Right cardiac atrium (tissue), 5 donors: ENCODE data around the gene ITGB7. TPM values are rescaled to one million over a fixed set of nuclear protein-coding genes. Genes with fewer than 3 reads are reported as not detected.

Experiments
- ATAC-seq, 2 donors: fragments of 200-7000 bp; cut with Tn5 transposase; one replicate each; pipeline versions ENCODE4 v1.8.0 to v1.9.1; 2020; ENCODE audit warnings: moderate library complexity in 2 of 2, mild to moderate bottlenecking in 1 of 2
- DNase-seq, 3 donors: peaks; one replicate each; pipeline ENCODE4 v3.0.0-alpha.2; 2020
- H3K27ac ChIP-seq: one replicate; pipeline ENCODE4 v1.5.1; 2013; ENCODE audit warnings: mild to moderate bottlenecking, low read length, control low read depth, moderate library complexity
- H3K27me3 ChIP-seq: one replicate; pipeline ENCODE4 v1.6.1; 2013; ENCODE audit not compliant: control insufficient read depth, insufficient read depth
- H3K4me1 ChIP-seq: one replicate; pipeline ENCODE4 v1.6.1; 2013; ENCODE audit warnings: low read length; ENCODE audit not compliant: control insufficient read depth, insufficient read depth
- H3K4me3 ChIP-seq: one replicate; pipeline ENCODE4 v1.5.1; 2013; ENCODE audit warnings: low read length, control low read depth
- H3K9me3 ChIP-seq: one replicate; pipeline ENCODE4 v1.6.1; 2013; ENCODE audit warnings: low read length; ENCODE audit not compliant: control insufficient read depth
- WGBS: extraction: QIAGEN DNeasy Blood & Tissue Kit; methylation state at CpG from one replicate; pipeline ENCODE4 v1.1.7; 2013; 5-methylcytosine and 5-hydroxymethylcytosine counted together
- intact Hi-C, 4 donors: fragments of 100-400 bp; cut with DNase I; formaldehyde crosslinking; loops; one replicate each; pipeline versions ENCODE4 v1.11.0 to v1.14.0; 2022 to 2023
- polyA plus RNA-seq: library from polyadenylated mRNA; stranded (reverse); fragments of 200-250 nt; gene quantifications from one replicate; pipeline ENCODE4 v1.2.3, GENCODE V29; 2013
- total RNA-seq, 4 donors: library from RNA; stranded (reverse); fragmentation: NEBNext Ultra II Directional; extraction: Animal tissue kit (Norgen Biotek cat#: 25700); gene quantifications; one replicate each; pipeline ENCODE4 v1.2.1, GENCODE V29; 2021
- donor health status: healthy with polysubstance abuse.
- donor health status: DM: no; HTN: yes; CAD: no.
- donor health status: DM: no; HTN: no; CAD: no.
- donor health status: DM: no; HTN: yes; CAD: no; lungs with severe emphysema.
- donor health status: DM: yes; HTN: yes; CAD: no.

Gene ITGB7
- total and polyA plus RNA-seq, 5 donors, result 0.45 to 2.8 (median 0.97) TPM

GRCh38 chr12:53222170-53222721 is 15.2 kb upstream of the ITGB7 start:
- peaks cover 8% of the 10 kb centered on the region for H3K4me1 ChIP-seq
- intact Hi-C loops, result no loop called here
- H3K27me3 ChIP-seq, result no peaks in the 10 kb centered on the region
- 49% methylated on average over 5 of the region's 5 CpGs for WGBS
- peak overlapping the region; percentile 93 for H3K4me3 ChIP-seq
- no peak for ATAC-seq
- peak overlapping the region; percentile 95 for H3K27ac ChIP-seq
- DNase-seq, result peak in 1 of 3 donors; percentile 40
- no peaks in the 10 kb centered on the region for H3K9me3 ChIP-seq

- DNase-seq, result peak; percentile 78 to 95 (median 92)
- peak; percentile 62 to 69 for ATAC-seq
- Histone ChIP-seq H3K9me3 (no peaks in the 10 kb centered on the region), H3K27me3 (no peaks in the 10 kb centered on the region), H3K27ac (peak overlapping the region; percentile 95), H3K4me1 (peaks cover 8% of the 10 kb centered on the region), H3K4me3 (peak overlapping the region; percentile 93)
- WGBS, result under 1% methylated on average over 72 of the region's 72 CpGs
- intact Hi-C loops, result no loop called here
These were observed 14.4 kb upstream of the ITGB7 start for GRCh38 chr12:53221203-53222080.

GRCh38 chr12:53220694-53221202 is 13.7 kb upstream of the ITGB7 start:
- ATAC-seq (peak; percentile 91 to 92), DNase-seq (peak; percentile 93 to 98 (median 98))
- WGBS, result under 1% methylated on average over 42 of the region's 42 CpGs
- H3K4me1 ChIP-seq, result peaks cover 11% of the 10 kb centered on the region
- H3K27ac ChIP-seq, result peak overlapping the region; percentile 95
- no peaks in the 10 kb centered on the region for H3K9me3 ChIP-seq
- H3K4me3 ChIP-seq, result peak overlapping the region; percentile 93
- intact Hi-C loops, result no loop called here
- H3K27me3 ChIP-seq, result no peaks in the 10 kb centered on the region

GRCh38 chr12:53219956-53220693 is 13.1 kb upstream of the ITGB7 start:
- H3K4me1 ChIP-seq, result peaks cover 13% of the 10 kb centered on the region
- H3K27me3 ChIP-seq, result no peaks in the 10 kb centered on the region
- WGBS, result under 1% methylated on average over 52 of the region's 53 CpGs
- DNase-seq, result peak; percentile 68 to 92 (median 88)
- H3K4me3 ChIP-seq, result peak overlapping the region; percentile 93
- ATAC-seq, result peak; percentile 17 to 22
- H3K27ac ChIP-seq, result peak overlapping the region; percentile 63
- H3K9me3 ChIP-seq, result no peaks in the 10 kb centered on the region
- intact Hi-C loops, result loop anchor here in 1 of 4 donors (5.0 kb wide), 1 partner anchor 32 kb away; a partner anchor contains a TSS

- H3K4me3 ChIP-seq, result peak overlapping the region; percentile 93
- DNase-seq (peak; percentile 58 to 87 (median 83)), ATAC-seq (peak in 1 of 2 donors; percentile 4)
- H3K27me3 ChIP-seq, result no peaks in the 10 kb centered on the region
- 7% methylated on average over 27 of the region's 27 CpGs for WGBS
- intact Hi-C loops, result loop anchor here in 1 of 4 donors (5.0 kb wide), 1 partner anchor 33 kb away; a partner anchor contains a TSS
- H3K27ac ChIP-seq, result peak overlapping the region; percentile 56
- no peaks in the 10 kb centered on the region for H3K9me3 ChIP-seq
- peaks cover 16% of the 10 kb centered on the region for H3K4me1 ChIP-seq
These were observed 12.4 kb upstream of the ITGB7 start for GRCh38 chr12:53219292-53219955.

GRCh38 chr12:53218551-53219291 is 11.7 kb upstream of the ITGB7 start:
- intact Hi-C loops, result loop anchor here in 1 of 4 donors (5.0 kb wide), 1 partner anchor 34 kb away; a partner anchor contains a TSS
- peak overlapping the region; percentile 77 for H3K27ac ChIP-seq
- DNase-seq (peak in 2 of 3 donors; percentile 86 to 90), ATAC-seq (peak in 1 of 2 donors; percentile 6)
- no peaks in the 10 kb centered on the region for H3K9me3 ChIP-seq
- 36% methylated on average over 30 of the region's 30 CpGs for WGBS
- H3K4me3 ChIP-seq, result peak overlapping the region; percentile 93
- H3K4me1 ChIP-seq, result peaks cover 15% of the 10 kb centered on the region
- no peaks in the 10 kb centered on the region for H3K27me3 ChIP-seq

- H3K9me3 ChIP-seq, result no peaks in the 10 kb centered on the region
- peaks cover 11% of the 10 kb centered on the region for H3K4me1 ChIP-seq
- peak in 1 of 3 donors; percentile 70 for DNase-seq
- peak overlapping the region; percentile 77 for H3K27ac ChIP-seq
- no peak for ATAC-seq
- 27% methylated on average over 3 of the region's 3 CpGs for WGBS
- intact Hi-C loops, result loop anchor here in 1 of 4 donors (5.0 kb wide), 1 partner anchor 34 kb away; a partner anchor contains a TSS
- peak overlapping the region; percentile 93 for H3K4me3 ChIP-seq
- H3K27me3 ChIP-seq, result no peaks in the 10 kb centered on the region
These were observed 10.9 kb upstream of the ITGB7 start for GRCh38 chr12:53217931-53218307.

GRCh38 chr12:53217051-53217930 is 10.2 kb upstream of the ITGB7 start:
- Histone ChIP-seq H3K9me3 (no peaks in the 10 kb centered on the region), H3K4me3 (no peak overlapping the region), H3K4me1 (peaks cover 10% of the 10 kb centered on the region), H3K27ac (peak overlapping the region; percentile 77), H3K27me3 (no peaks in the 10 kb centered on the region)
- no peak for ATAC-seq
- 53% methylated on average over 19 of the region's 19 CpGs for WGBS
- peak; percentile 60 to 80 (median 79) for DNase-seq
- intact Hi-C loops, result loop anchor here in 1 of 4 donors (5.0 kb wide), 1 partner anchor 35 kb away; a partner anchor contains a TSS

- H3K27ac ChIP-seq, result peak overlapping the region; percentile 57
- H3K4me1 ChIP-seq, result peaks cover 10% of the 10 kb centered on the region
- peak in 1 of 3 donors; percentile 39 for DNase-seq
- intact Hi-C loops, result loop anchor here in 1 of 4 donors (5.0 kb wide), 1 partner anchor 37 kb away; a partner anchor contains a TSS
- 86% methylated on average over 8 of the region's 8 CpGs for WGBS
- H3K27me3 ChIP-seq, result no peaks in the 10 kb centered on the region
- H3K4me3 ChIP-seq, result no peak overlapping the region
- ATAC-seq, result no peak
- no peaks in the 10 kb centered on the region for H3K9me3 ChIP-seq
These were observed 8.4 kb upstream of the ITGB7 start for GRCh38 chr12:53215497-53215896.
